GM23338 (cell line): ENCODE data around the gene BRCA1.

ENCODE experiments used
- CREB1 ChIP-seq: fragments of 250-450 bp; sonication (Bioruptor Pico); IDR thresholded peaks from 2 replicates; pipeline ENCODE4 v1.5.0; 2020; ENCODE audit warnings: low read depth, mild to moderate bottlenecking, moderate library complexity
- CTCF ChIP-seq, 2 experiments: fragments of 200-600 bp in 1 of 2; sonication (generic) in 1 of 2; conservative IDR thresholded peaks; 2 replicates each; pipeline versions ENCODE4 v1.5.1 to v1.6.1; 2016 to 2017; ENCODE audit warnings: antibody characterized with exemption in 2 of 2, low read depth in 2 of 2, mild to moderate bottlenecking in 2 of 2, moderate library complexity in 1 of 2
- ETS1 ChIP-seq: IDR thresholded peaks from 2 replicates; pipeline ENCODE4 v1.6.1; 2016; ENCODE audit warnings: antibody characterized with exemption
- EZH2 ChIP-seq: fragments of 200-600 bp; sonication (generic); IDR thresholded peaks from one replicate; pipeline ENCODE4 v1.8.0; 2017; ENCODE audit warnings: antibody characterized with exemption, mild to moderate bottlenecking, low read depth; ENCODE audit not compliant: unreplicated experiment
- EZH2phosphoT487 ChIP-seq: fragments of 200-600 bp; sonication (generic); IDR thresholded peaks from one replicate; pipeline ENCODE4 v1.8.1; 2018; ENCODE audit warnings: antibody characterized with exemption; ENCODE audit not compliant: unreplicated experiment
- JUNB ChIP-seq: IDR thresholded peaks from one replicate; pipeline ENCODE4 v1.6.1; 2016; ENCODE audit warnings: antibody characterized with exemption; ENCODE audit not compliant: unreplicated experiment
- NANOG ChIP-seq: IDR thresholded peaks from 2 replicates; pipeline ENCODE4 v1.6.1; 2016; ENCODE audit warnings: antibody characterized with exemption, borderline replicate concordance
- POLR2AphosphoS5 ChIP-seq: IDR thresholded peaks from 2 replicates; pipeline ENCODE4 v1.6.1; 2016; ENCODE audit warnings: antibody characterized with exemption, low read depth
- REST ChIP-seq: IDR thresholded peaks from one replicate; pipeline ENCODE4 v1.6.1; 2018; ENCODE audit warnings: antibody characterized with exemption; ENCODE audit not compliant: unreplicated experiment
- STAT1 ChIP-seq: IDR thresholded peaks from one replicate; pipeline ENCODE4 v1.6.1; 2016; ENCODE audit warnings: antibody characterized with exemption; ENCODE audit not compliant: unreplicated experiment
- ZNF331 ChIP-seq: fragments of 250-450 bp; sonication (Bioruptor Pico); IDR thresholded peaks from 2 replicates; pipeline ENCODE4 v1.5.0; 2020; ENCODE audit warnings: low read depth, mild to moderate bottlenecking, moderate library complexity
- ZNF462 ChIP-seq: fragments of 250-450 bp; sonication (Bioruptor Pico); IDR thresholded peaks from 2 replicates; pipeline ENCODE4 v1.5.0; 2020; ENCODE audit warnings: mild to moderate bottlenecking, moderate library complexity

- no peak for TF ChIP-seq CTCF (conservative IDR thresholded peaks at IDR 0.05; ENCODE audit: low read depth in 2 of 2)
- TF ChIP-seq ZNF331, result no peak
- no peak for TF ChIP-seq POLR2AphosphoS5
- no peak for TF ChIP-seq CREB1 (CRISPR knock-in tag)
- TF ChIP-seq EZH2, result no peak
- no peak for TF ChIP-seq EZH2phosphoT487
- TF ChIP-seq STAT1, result no peak
- no peak for TF ChIP-seq JUNB
- no peak for TF ChIP-seq REST
- TF ChIP-seq NANOG, result no peak
- no peak for TF ChIP-seq ZNF462
- TF ChIP-seq ETS1, result no peak
These were observed 18.6 kb downstream of the BRCA1 start for GRCh38 chr17:43106552-43106951.
